Measurements from ENCODE around the gene CDHR5.
A peak's percentile ranks its signal among the peaks of the same experiment; 100 is the strongest.
"Not testable (repeated sequence)": the region's sequence is repeated elsewhere in the genome, so short reads cannot be mapped to it uniquely, and the experiment has no call there.

The CDHR5 gene

GRCh38 chr11:624705-625635 is at the start of gene CDHR5:
CDHR5 (minus strand) TSS chr11:624955; CDS start chr11:624902, 53 bp downstream.
- no peak for DNase-seq

GRCh38 chr11:674406-674805 is 49.7 kb upstream of the CDHR5 start:
- DNase-seq, result no peak

- DNase-seq, result no peak
Observed at GRCh38 chr11:673866-674265, 49.1 kb upstream of the CDHR5 start.

- no peak for DNase-seq
Observed at GRCh38 chr11:665704-666281, 41.0 kb upstream of the CDHR5 start.

- no peak for DNase-seq
Observed at GRCh38 chr11:665062-665703, 40.4 kb upstream of the CDHR5 start.

- DNase-seq, result no peak
Observed at GRCh38 chr11:662689-663274, 38.0 kb upstream of the CDHR5 start.

- DNase-seq, result no peak
Observed at GRCh38 chr11:660681-661444, 36.1 kb upstream of the CDHR5 start.

GRCh38 chr11:660281-660680 is 35.5 kb upstream of the CDHR5 start:
- DNase-seq, result no peak

GRCh38 chr11:659532-660085 is 34.9 kb upstream of the CDHR5 start:
- no peak for DNase-seq

- DNase-seq, result no peak
Observed at GRCh38 chr11:657691-658126, 33.0 kb upstream of the CDHR5 start.

- DNase-seq, result no peak
Observed at GRCh38 chr11:656866-657265, 32.1 kb upstream of the CDHR5 start.

- DNase-seq, result no peak
Observed at GRCh38 chr11:656426-656825, 31.7 kb upstream of the CDHR5 start.

GRCh38 chr11:655036-655726 is 30.4 kb upstream of the CDHR5 start:
- no peak for DNase-seq

- DNase-seq, result not testable (repeated sequence)
Observed at GRCh38 chr11:654444-654843, 29.7 kb upstream of the CDHR5 start.

- no peak for DNase-seq
Observed at GRCh38 chr11:653837-654236, 29.1 kb upstream of the CDHR5 start.

- peak; percentile 68 for DNase-seq
Observed at GRCh38 chr11:653136-653535, 28.4 kb upstream of the CDHR5 start.

GRCh38 chr11:650482-650881 is 25.7 kb upstream of the CDHR5 start:
- DNase-seq, result no peak

- not testable (repeated sequence) for DNase-seq
Observed at GRCh38 chr11:647672-648158, 23.0 kb upstream of the CDHR5 start.

GRCh38 chr11:646214-646613 is 21.5 kb upstream of the CDHR5 start:
- no peak for DNase-seq

GRCh38 chr11:645536-645935 is 20.8 kb upstream of the CDHR5 start:
- DNase-seq, result no peak
